ENCODE data around the gene HIVEP2.

- TF ChIP-seq CTCF (conservative IDR thresholded peaks at IDR 0.05 in 1 of 2, IDR thresholded peaks at IDR 0.05 in 1 of 2; ENCODE audit: low read depth in 1 of 2, low read length in 2 of 2) = no peak
- no peak for TF ChIP-seq EZH2 (IDR thresholded peaks at IDR 0.05; ENCODE audit: low read length, missing control alignments)
Measured at GRCh38 chr6:142797159-142797558, 147.8 kb downstream of the HIVEP2 start.

All from fibroblast of lung (primary cell).